ENCODE results near the gene MBNL3. TPM values are rescaled to one million over a fixed set of nuclear protein-coding genes. Genes with fewer than 3 reads are reported as not detected.

Gene MBNL3
- total RNA-seq = 3.9 and 44.0 TPM in 2 replicates

GRCh38 chrX:132488819-132489577, at the start of gene MBNL3:
Gene MBNL3, minus strand, starts transcription at chrX:132489038. Its CDS starts 49,427 bp downstream, at chrX:132439611.

